Activated CD4-positive, alpha-beta T cell treated with anti-CD3 and anti-CD28 coated beads, Interleukin-2, Interleukin-6, amounts not matched to agents 100 ng/mL and 50 ng/mL, durations not matched to agents 16 hours and 8 hours (primary cell): Measurements from ENCODE around the gene AMOTL2.

ENCODE experiments used
- DNase-seq: peaks from one replicate; pipeline ENCODE4 v3.0.0-alpha.2; 2020

The AMOTL2 gene

GRCh38 chr3:134351427-134351826, 22.8 kb downstream of the AMOTL2 start:
- no peak for DNase-seq

GRCh38 chr3:134350861-134351311, 23.4 kb downstream of the AMOTL2 start:
- no peak for DNase-seq

GRCh38 chr3:134350266-134350665, 24.0 kb downstream of the AMOTL2 start:
- DNase-seq = no peak

- DNase-seq = no peak
These were observed 25.7 kb downstream of the AMOTL2 start for GRCh38 chr3:134348524-134348923.

GRCh38 chr3:134347551-134347950, 26.7 kb downstream of the AMOTL2 start:
- no peak for DNase-seq

GRCh38 chr3:134346744-134347143, 27.5 kb downstream of the AMOTL2 start:
- no peak for DNase-seq

- DNase-seq = no peak
These were observed 29.0 kb downstream of the AMOTL2 start for GRCh38 chr3:134345202-134345601.

GRCh38 chr3:134344560-134344959, 29.7 kb downstream of the AMOTL2 start:
- DNase-seq = no peak

GRCh38 chr3:134342259-134342658, 32.0 kb downstream of the AMOTL2 start:
- no peak for DNase-seq

GRCh38 chr3:134341389-134341788, 32.9 kb downstream of the AMOTL2 start:
- DNase-seq = no peak

- DNase-seq = no peak
These were observed 33.3 kb downstream of the AMOTL2 start for GRCh38 chr3:134340982-134341365.

GRCh38 chr3:134340362-134340981, 33.8 kb downstream of the AMOTL2 start:
- no peak for DNase-seq

- DNase-seq = no peak
These were observed 34.3 kb downstream of the AMOTL2 start for GRCh38 chr3:134339913-134340312.

- no peak for DNase-seq
These were observed 34.9 kb downstream of the AMOTL2 start for GRCh38 chr3:134339331-134339730.

- no peak for DNase-seq
These were observed 35.6 kb downstream of the AMOTL2 start for GRCh38 chr3:134338516-134339261.

- no peak for DNase-seq
These were observed 36.1 kb downstream of the AMOTL2 start for GRCh38 chr3:134338201-134338512.

GRCh38 chr3:134337511-134338200, 36.6 kb downstream of the AMOTL2 start:
- DNase-seq = no peak

GRCh38 chr3:134337071-134337482, 37.2 kb downstream of the AMOTL2 start:
- DNase-seq = no peak

GRCh38 chr3:134336587-134336986, 37.7 kb downstream of the AMOTL2 start:
- DNase-seq = no peak

GRCh38 chr3:134334901-134335280, 39.4 kb downstream of the AMOTL2 start:
- DNase-seq = no peak

- no peak for DNase-seq
These were observed 39.9 kb downstream of the AMOTL2 start for GRCh38 chr3:134334231-134334900.

- DNase-seq = no peak
These were observed 40.6 kb downstream of the AMOTL2 start for GRCh38 chr3:134333522-134334181.

- no peak for DNase-seq
These were observed 41.9 kb downstream of the AMOTL2 start for GRCh38 chr3:134332344-134332743.
